Fibroblast of lung (primary cell): ENCODE results near the gene LELP1. TPM values are rescaled to one million over a fixed set of nuclear protein-coding genes. Genes with fewer than 3 reads are reported as not detected.

Experiments
- DNase-seq, 2 donors: peaks; one replicate each; pipeline versions ENCODE4 v3.0.0 to v3.0.0-alpha.2; 2010; ENCODE audit warnings: low read depth in 2 of 2
- H2AFZ ChIP-seq: 2 replicates; pipeline ENCODE4 v1.5.1; 2012; ENCODE audit warnings: low read length, control low read depth, inconsistent platforms
- H3K27ac ChIP-seq: 2 replicates; pipeline ENCODE4 v1.5.1; 2011; ENCODE audit warnings: low read length, control low read depth; ENCODE audit not compliant: insufficient read depth
- H3K27me3 ChIP-seq: 2 replicates; pipeline ENCODE4 v1.5.1; 2011; ENCODE audit warnings: mild to moderate bottlenecking, low read length; ENCODE audit not compliant: control insufficient read depth, insufficient read depth
- H3K36me3 ChIP-seq: 2 replicates; pipeline ENCODE4 v1.5.1; 2011; ENCODE audit warnings: low read length; ENCODE audit not compliant: control insufficient read depth, insufficient read depth
- H3K4me1 ChIP-seq: 2 replicates; pipeline ENCODE4 v1.5.1; 2011; ENCODE audit warnings: low read length; ENCODE audit not compliant: control insufficient read depth, insufficient read depth; ENCODE audit errors: extremely low read depth
- H3K4me2 ChIP-seq: 2 replicates; pipeline ENCODE4 v1.5.1; 2011; ENCODE audit warnings: low read length, control low read depth; ENCODE audit not compliant: insufficient read depth; ENCODE audit errors: extremely low read depth
- H3K4me3 ChIP-seq, 4 experiments: fragments of 200-600 bp in 1 of 4; sonication (generic) in 1 of 4; replicated peaks in 1 of 4; 2 replicates each; pipeline ENCODE4 v1.5.1; 2011 to 2016; ENCODE audit warnings: low read length in 4 of 4, low read depth in 3 of 4, mild to moderate bottlenecking in 3 of 4, control low read depth in 2 of 4, inconsistent platforms in 1 of 4, mixed read lengths in 1 of 4; ENCODE audit not compliant: insufficient read depth in 1 of 4; ENCODE audit errors: control extremely low read depth in 1 of 4
- H3K79me2 ChIP-seq: 2 replicates; pipeline ENCODE4 v1.5.1; 2012; ENCODE audit warnings: mild to moderate bottlenecking, low read length, inconsistent platforms; ENCODE audit not compliant: control insufficient read depth, insufficient read depth
- H3K9ac ChIP-seq: 2 replicates; pipeline ENCODE4 v1.5.1; 2011; ENCODE audit warnings: mild to moderate bottlenecking, low read length, control low read depth; ENCODE audit not compliant: insufficient read depth
- H3K9me3 ChIP-seq: 2 replicates; pipeline ENCODE4 v1.5.1; 2012; ENCODE audit warnings: low read depth, low read length; ENCODE audit not compliant: control insufficient read depth, insufficient read depth
- H4K20me1 ChIP-seq: 2 replicates; pipeline ENCODE4 v1.5.1; 2011; ENCODE audit warnings: low read length; ENCODE audit not compliant: control insufficient read depth, insufficient read depth; ENCODE audit errors: extremely low read depth
- CTCF ChIP-seq, 2 donors: IDR thresholded peaks in 1 of 2; conservative IDR thresholded peaks in 1 of 2; 1 replicate in 1 of 2; 2 replicates in 1 of 2; pipeline ENCODE4 v1.5.1; 2011 to 2012; ENCODE audit warnings: low read length in 2 of 2, control low read depth in 1 of 2, inconsistent platforms in 1 of 2, low read depth in 1 of 2, mild to moderate bottlenecking in 1 of 2
- EZH2 ChIP-seq: IDR thresholded peaks from 2 replicates; pipeline ENCODE4 v1.5.1; 2012; ENCODE audit warnings: low read length, control low read depth, mild to moderate bottlenecking; ENCODE audit errors: missing control alignments
- polyA plus RNA-seq, 2 donors: library from polyadenylated mRNA; depleted of rRNA in 1 of 2; stranded (reverse) in 1 of 2; unstranded in 1 of 2; fragments of >200 nt; gene quantifications; 2 replicates each; pipeline ENCODE4 v1.2.1, GENCODE V29; 2011 to 2012; ENCODE audit warnings: missing spikeins in 1 of 2
- total RNA-seq: library from RNA; depleted of rRNA; stranded (reverse); fragments of >200 nt; gene quantifications from 2 replicates; pipeline ENCODE4 v1.2.1, GENCODE V29; 2014

Gene LELP1
- total and polyA plus RNA-seq, 2 donors (not counting 1 experiment from before 2014, with no cell fraction given), result not detected

- TF ChIP-seq CTCF (conservative IDR thresholded peaks at IDR 0.05 in 1 of 2, IDR thresholded peaks at IDR 0.05 in 1 of 2; ENCODE audit: low read depth in 1 of 2, low read length in 2 of 2) (no peak), EZH2 (no peak)
- Histone ChIP-seq H3K4me2 (no peak overlapping the region), H3K9me3 (no peaks in the 10 kb centered on the region), H3K36me3 (no peaks in the 10 kb centered on the region), H3K27ac (no peak overlapping the region), H2AFZ (no peak overlapping the region), H4K20me1 (no peaks in the 10 kb centered on the region), H3K79me2 (no peaks in the 10 kb centered on the region), H3K4me1 (no peaks in the 10 kb centered on the region), H3K27me3 (no peaks in the 10 kb centered on the region), H3K9ac (no peak overlapping the region), H3K4me3 (no peak overlapping the region)
- DNase-seq, result no peak
Measured at GRCh38 chr1:153251562-153251961, 48.3 kb downstream of the LELP1 start.

- H3K9ac ChIP-seq, result no peak overlapping the region
Measured at GRCh38 chr1:153251988-153252387, 48.8 kb downstream of the LELP1 start.

GRCh38 chr1:153253076-153253475 lies 49.8 kb downstream of the LELP1 start:
- TF ChIP-seq CTCF (conservative IDR thresholded peaks at IDR 0.05 in 1 of 2, IDR thresholded peaks at IDR 0.05 in 1 of 2; ENCODE audit: low read depth in 1 of 2, low read length in 2 of 2) (no peak), EZH2 (no peak)
- Histone ChIP-seq H3K27me3 (no peaks in the 10 kb centered on the region), H3K4me3 (no peak overlapping the region), H3K36me3 (no peaks in the 10 kb centered on the region), H3K4me1 (no peaks in the 10 kb centered on the region), H3K27ac (no peak overlapping the region), H3K79me2 (no peaks in the 10 kb centered on the region), H2AFZ (no peak overlapping the region), H3K9me3 (no peaks in the 10 kb centered on the region), H4K20me1 (no peaks in the 10 kb centered on the region), H3K4me2 (no peak overlapping the region), H3K9ac (no peak overlapping the region)
- DNase-seq, result no peak

More at GRCh38 chr1:153251988-153252387, 48.8 kb downstream of the LELP1 start:
- Histone ChIP-seq H3K27ac (no peak overlapping the region), H3K79me2 (no peaks in the 10 kb centered on the region), H3K36me3 (no peaks in the 10 kb centered on the region), H2AFZ (no peak overlapping the region), H3K27me3 (no peaks in the 10 kb centered on the region), H4K20me1 (no peaks in the 10 kb centered on the region), H3K4me2 (no peak overlapping the region), H3K4me3 (no peak overlapping the region), H3K4me1 (no peaks in the 10 kb centered on the region), H3K9me3 (no peaks in the 10 kb centered on the region)
- TF ChIP-seq EZH2 (no peak), CTCF (conservative IDR thresholded peaks at IDR 0.05 in 1 of 2, IDR thresholded peaks at IDR 0.05 in 1 of 2; ENCODE audit: low read depth in 1 of 2, low read length in 2 of 2) (no peak)
- no peak for DNase-seq
